ENCODE results near the gene VEZF1. TPM values are rescaled to one million over a fixed set of nuclear protein-coding genes. Genes with fewer than 3 reads are reported as not detected.

Gene VEZF1
- total and polyA plus RNA-seq, 2 of the 4 experiments (the other 2 are of a cell fraction), result 21.1 to 42.1 TPM

- TF ChIP-seq MAFK (IDR thresholded peaks at IDR 0.05; ENCODE audit: low read depth, low read length), result no peak
- no peak for TF ChIP-seq FOS (IDR thresholded peaks at IDR 0.05; ENCODE audit: low read depth, low read length)
Observed at GRCh38 chr17:57982452-57983170, 5.4 kb downstream of the VEZF1 start (continued).

GRCh38 chr17:57980522-57980921, 7.5 kb downstream of the VEZF1 start:
- peaks cover 37% of the 10 kb centered on the region for H3K36me3 ChIP-seq (ENCODE audit: control insufficient read depth, insufficient read depth, low read length)
- no peak overlapping the region for H4K5ac ChIP-seq (ENCODE audit: low read depth, low read length)
- TF ChIP-seq POLR2A (IDR thresholded peaks at IDR 0.05; ENCODE audit: low read depth, low read length) (no peak), CTCF (conservative IDR thresholded peaks at IDR 0.05; ENCODE audit: low read depth, low read length) (no peak), RAD21 (IDR thresholded peaks at IDR 0.05; ENCODE audit: low read length) (no peak), NFE2L2 (IDR thresholded peaks at IDR 0.05; ENCODE audit: low read depth, low read length) (no peak), SMC3 (IDR thresholded peaks at IDR 0.05; ENCODE audit: low read depth, low read length) (no peak), ELK1 (IDR thresholded peaks at IDR 0.05; ENCODE audit: borderline replicate concordance, low read depth, low read length) (no peak), MAZ (IDR thresholded peaks at IDR 0.05; ENCODE audit: borderline replicate concordance, low read depth, low read length) (no peak), MAFK (IDR thresholded peaks at IDR 0.05; ENCODE audit: low read depth, low read length) (no peak)
- dilution Hi-C loops (cut with HindIII; ENCODE audit: low sequenced_read_pairs, unreplicated experiment), result loop anchor here (25.0 kb wide), 1 partner anchor 118 kb away; the partner anchor contains the start of gene MRPS23
- H3K4me2 ChIP-seq (ENCODE audit: low read depth, low read length), result no peak overlapping the region
- no peak overlapping the region for H3K4me3 ChIP-seq (ENCODE audit: insufficient read depth, low read depth, low read length)
- no peak overlapping the region for H2BK15ac ChIP-seq (ENCODE audit: low read depth, low read length)
- DNase-seq (no peak), ATAC-seq (ENCODE audit: low read depth) (no peak)
- H2AK5ac ChIP-seq (ENCODE audit: low read depth, low read length), result no peak overlapping the region
- no peak overlapping the region for H2BK120ac ChIP-seq (ENCODE audit: low read depth, low read length)
- no peak overlapping the region for H4K91ac ChIP-seq (ENCODE audit: insufficient read depth, low read depth, low read length)
- H4K8ac ChIP-seq (ENCODE audit: low read depth in 2 of 2, low read length in 2 of 2), result no peak overlapping the region
- H3K79me1 ChIP-seq (ENCODE audit: low read depth in 1 of 2, low read length in 2 of 2), result peaks cover 40 to 70% of the 10 kb centered on the region in 2 experiments
- BruUV-seq (replicated peaks), result no TSS peak
- H3K18ac ChIP-seq (ENCODE audit: low read depth, low read length), result no peak overlapping the region
- H2BK20ac ChIP-seq (ENCODE audit: low read depth, low read length), result no peak overlapping the region
- no peak overlapping the region for H3K14ac ChIP-seq (replicated peaks; ENCODE audit: low read depth, low read length)
- H3K56ac ChIP-seq (ENCODE audit: extremely low read depth, insufficient read depth, low read length), result no peak overlapping the region
- intact Hi-C loops (cut with micrococcal nuclease), result no loop called here
- H3K9ac ChIP-seq (ENCODE audit: low read depth, low read length), result no peak overlapping the region; the same call in 1 of the 2 replicates
- no peak overlapping the region for H3K4ac ChIP-seq (ENCODE audit: low read depth, low read length)
- no CpG with 5 or more reads among the region's 4 CpGs for WGBS, 2 experiments (ENCODE audit: extremely low coverage in 2 of 2, insufficient read length in 1 of 2)
- H2BK5ac ChIP-seq (ENCODE audit: low read depth, low read length, poor library complexity, severe bottlenecking), result no peak overlapping the region
- peaks cover 49% of the 10 kb centered on the region for H4K20me1 ChIP-seq (ENCODE audit: insufficient read depth, low read length)
- no peak overlapping the region for H2AFZ ChIP-seq (replicated peaks; ENCODE audit: low read length, poor library complexity)
- in situ Hi-C loops (cut with MboI; ENCODE audit: low sequenced_read_pairs), result no loop called here
- no peak overlapping the region for H3K23ac ChIP-seq (ENCODE audit: low read depth, low read length)
- H3K9me1 ChIP-seq (ENCODE audit: insufficient read depth, low read length), result peaks cover 15% of the 10 kb centered on the region
- CTCF ChIA-PET, result no interaction called here
- POLR2A ChIA-PET (ENCODE audit: unreplicated experiment), result no interaction called here
- no peak overlapping the region for H3K27ac ChIP-seq (ENCODE audit: insufficient read depth, low read length)
- H3K27me3 ChIP-seq (ENCODE audit: control insufficient read depth, insufficient read depth, low read length), result no peaks in the 10 kb centered on the region
- no peaks in the 10 kb centered on the region for H3K9me3 ChIP-seq (ENCODE audit: control insufficient read depth, insufficient read depth, low read length)
- no peak overlapping the region for H2AK9ac ChIP-seq (replicated peaks; ENCODE audit: low read depth, low read length, poor library complexity)
- peaks cover 26% of the 10 kb centered on the region for H3K4me1 ChIP-seq (ENCODE audit: control insufficient read depth, insufficient read depth, low read length)
